Measurements from ENCODE around the gene ELOVL2.

Gene ELOVL2

DNA sequence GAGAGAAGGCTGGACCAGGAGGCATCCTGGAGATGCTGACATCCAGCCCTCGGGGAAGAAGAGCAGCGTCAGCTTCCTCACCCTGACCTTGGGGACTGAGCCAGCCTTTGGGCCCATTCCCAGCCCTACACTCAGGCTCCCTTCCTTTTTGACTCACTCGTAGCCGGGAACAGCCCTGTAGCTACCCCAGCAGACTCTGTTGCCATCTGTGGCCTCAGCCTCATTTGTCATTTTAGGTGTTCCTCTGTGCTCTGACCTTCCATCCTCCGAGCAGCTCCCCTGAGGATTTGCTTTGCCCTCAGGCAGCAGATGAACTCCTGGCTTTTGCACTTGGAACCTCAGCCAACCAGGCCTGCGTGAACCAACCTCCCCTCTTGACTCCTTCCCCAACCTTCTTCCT is 67.5 kb downstream of the ELOVL2 start:
- no peak for DNase-seq

GRCh38 chr6:10972196-10972595 is 71.9 kb downstream of the ELOVL2 start:
- DNase-seq, result no peak

DNA sequence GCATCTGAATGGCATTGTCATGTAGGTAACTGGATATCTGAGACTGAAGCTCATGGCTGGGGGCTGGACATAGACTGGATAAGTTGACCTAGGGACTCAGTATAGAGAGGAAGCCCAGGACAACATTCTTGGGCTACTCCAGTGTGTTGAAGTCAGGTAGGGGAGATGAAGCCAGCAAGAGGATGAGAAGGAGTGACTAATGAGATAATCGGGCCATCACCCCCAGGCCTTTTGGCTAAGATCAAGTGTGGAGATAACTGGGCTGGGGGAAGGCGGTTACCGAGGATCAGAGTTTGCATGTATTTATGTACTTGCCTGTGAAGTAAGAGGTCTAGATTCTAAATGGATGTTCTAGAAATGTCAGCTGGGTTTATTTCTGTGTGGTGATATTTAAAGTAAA is 73.4 kb downstream of the ELOVL2 start:
- no peak for DNase-seq

DNA sequence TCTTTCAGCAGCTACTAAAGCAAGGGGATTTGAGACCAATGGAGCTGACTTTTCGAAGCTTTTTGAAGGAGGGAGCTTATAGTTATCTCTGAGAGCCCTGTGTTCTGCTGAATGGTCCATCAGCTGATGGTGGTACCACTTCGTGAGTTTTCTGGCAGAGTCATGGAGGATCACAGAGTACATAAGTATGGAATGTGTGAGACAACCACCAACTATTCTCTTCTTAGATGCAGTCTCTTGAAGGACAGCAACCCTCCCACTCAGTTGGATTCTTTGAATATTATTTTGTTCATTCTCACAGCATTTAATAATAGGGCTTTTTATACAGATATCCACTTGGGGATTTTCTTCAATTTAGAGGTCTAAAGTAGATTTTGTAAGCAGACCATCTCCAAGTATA is 75.3 kb downstream of the ELOVL2 start:
- no peak for DNase-seq

GRCh38 chr6:10964684-10965083 is 79.4 kb downstream of the ELOVL2 start:
- DNase-seq, result no peak

DNA sequence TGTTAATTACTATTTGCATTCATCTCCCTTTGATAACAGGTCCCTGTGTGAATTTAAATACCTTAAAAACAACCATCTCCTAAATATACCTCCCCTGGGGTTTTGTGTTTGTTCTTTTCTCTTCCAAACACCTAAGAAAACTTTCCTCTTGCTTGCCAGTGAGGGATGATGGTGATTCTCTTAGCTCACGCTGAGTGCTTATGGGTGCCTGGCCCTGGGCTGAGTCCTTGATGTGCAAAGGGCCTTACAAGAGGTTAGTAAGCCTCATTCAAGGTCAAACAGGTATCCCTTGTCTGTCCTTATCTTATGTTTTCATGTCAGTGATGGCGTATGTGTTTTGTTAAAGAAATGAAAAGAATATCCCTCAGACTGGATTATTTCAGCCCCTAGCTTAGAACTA is 81.0 kb downstream of the ELOVL2 start:
- DNase-seq, result no peak

- no peak for DNase-seq
Measured at GRCh38 chr6:10962673-10963072, 81.4 kb downstream of the ELOVL2 start.

- DNase-seq, result no peak
Measured at GRCh38 chr6:10961837-10962236, 82.3 kb downstream of the ELOVL2 start.

DNA sequence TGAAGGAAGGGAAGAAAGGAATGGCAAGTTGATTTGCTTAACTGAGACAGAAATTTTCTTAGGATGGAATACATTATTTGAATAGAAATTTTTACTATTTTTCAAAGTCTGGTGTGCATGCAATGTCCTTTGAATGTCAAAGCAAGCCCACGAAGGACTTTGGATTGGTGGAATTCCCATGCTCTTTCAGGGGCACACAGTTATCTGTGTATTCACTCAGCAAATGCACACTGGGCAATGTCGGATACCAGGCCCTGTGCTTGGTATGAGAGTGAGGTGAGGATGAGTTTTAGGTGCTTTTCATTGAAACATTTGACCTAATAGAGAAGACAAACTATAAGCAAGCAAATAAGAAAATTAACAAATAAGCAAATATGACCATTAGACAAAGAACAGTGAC is 83.9 kb downstream of the ELOVL2 start:
- DNase-seq, result no peak

GRCh38 chr6:10957414-10957886 is 86.7 kb downstream of the ELOVL2 start:
- DNase-seq, result no peak

DNA sequence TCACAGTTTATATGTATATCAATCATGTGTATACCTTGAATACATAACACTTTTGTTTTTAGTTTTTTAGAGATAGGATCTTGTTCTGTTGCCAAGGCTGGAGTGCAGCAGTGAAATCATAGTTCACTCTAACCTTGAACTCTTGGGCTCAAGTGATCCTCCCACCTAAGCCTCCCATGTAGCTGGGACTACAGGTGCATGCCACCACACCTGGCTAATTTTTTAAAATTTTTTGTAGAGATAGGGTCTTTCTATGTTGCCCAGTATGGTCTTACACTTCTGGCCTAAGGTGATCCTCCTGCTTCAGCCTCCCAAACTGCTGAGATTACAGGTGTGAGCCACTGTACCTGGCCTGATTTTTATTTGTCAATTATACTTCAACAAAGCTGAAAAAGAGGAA is 87.3 kb downstream of the ELOVL2 start:
- DNase-seq, result no peak

- peak; percentile 54 for DNase-seq
Measured at GRCh38 chr6:10954590-10955010, 89.5 kb downstream of the ELOVL2 start.

DNA sequence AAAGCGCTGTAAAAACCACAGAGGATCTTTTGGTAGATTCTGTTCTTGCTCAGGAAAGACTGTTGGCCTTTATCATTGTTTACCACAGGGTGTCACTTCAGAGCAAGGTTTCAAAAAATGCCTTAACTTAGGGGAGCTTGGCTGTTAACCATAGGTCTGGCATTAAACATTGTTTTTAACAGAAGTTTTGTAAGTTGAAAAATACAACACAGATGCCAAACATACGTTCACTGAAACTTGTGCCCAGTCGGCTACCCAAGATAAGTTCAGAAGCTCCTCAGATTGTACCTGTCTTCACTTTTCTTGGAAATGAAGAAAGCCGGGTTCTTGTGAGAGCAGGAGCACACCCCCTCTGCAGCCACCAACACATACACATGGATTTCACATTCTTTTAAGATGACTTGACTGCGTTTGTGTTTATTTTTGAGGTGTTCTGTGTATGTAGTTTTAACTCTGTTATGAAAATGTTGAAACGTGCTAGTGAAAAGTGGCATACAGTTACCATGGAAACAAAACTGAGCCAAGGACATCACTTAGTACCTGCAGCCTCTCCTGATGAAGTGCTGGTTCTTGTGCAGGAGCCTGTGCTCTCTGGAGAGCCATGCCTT is 92.3 kb downstream of the ELOVL2 start:
- DNase-seq, result no peak

DNA sequence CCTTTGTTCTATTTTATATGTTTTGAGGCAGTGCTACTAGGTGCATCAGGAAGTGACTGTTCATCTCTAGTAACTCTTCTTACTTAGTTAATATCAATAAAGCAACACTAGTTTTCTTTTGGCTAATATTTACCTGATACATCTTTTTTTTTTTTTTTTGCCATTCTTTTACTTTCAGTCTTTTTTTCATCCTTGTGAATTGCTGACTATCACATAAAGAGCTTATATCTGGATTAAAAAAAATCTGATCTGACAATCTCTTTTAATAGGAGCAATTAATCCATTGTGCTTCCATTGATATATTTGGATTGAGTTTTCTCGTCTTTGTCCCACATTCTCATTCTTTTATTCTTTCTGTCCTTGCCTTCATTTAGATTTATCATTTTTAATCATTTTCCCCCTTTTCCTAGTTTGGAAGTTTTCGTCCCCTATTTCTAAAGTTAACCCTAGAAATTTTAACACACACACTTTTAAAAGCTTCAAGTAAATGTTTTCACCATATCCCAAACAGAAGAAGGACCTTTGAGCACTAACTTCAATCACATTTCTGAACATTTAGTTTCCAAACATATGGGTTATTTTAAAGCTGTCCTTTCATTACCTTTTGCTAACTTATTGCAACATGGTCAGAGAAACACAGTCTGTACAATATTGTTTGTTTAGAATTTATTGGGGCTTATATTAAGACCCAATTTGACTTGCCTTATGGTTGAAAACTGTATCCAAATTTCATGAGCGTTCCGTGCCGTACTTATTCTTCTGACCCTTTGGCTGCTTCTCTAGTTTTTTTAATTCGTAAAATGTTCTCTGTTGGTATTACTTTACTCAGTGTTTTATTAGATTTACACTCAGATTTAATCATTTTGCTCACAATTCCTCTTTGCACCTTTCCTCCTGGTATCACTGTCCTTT is 94.3 kb downstream of the ELOVL2 start:
- no peak for DNase-seq

- DNase-seq, result no peak
Measured at GRCh38 chr6:10947966-10948365, 96.1 kb downstream of the ELOVL2 start.

- DNase-seq, result no peak
Measured at GRCh38 chr6:10945845-10946244, 98.3 kb downstream of the ELOVL2 start.

DNA sequence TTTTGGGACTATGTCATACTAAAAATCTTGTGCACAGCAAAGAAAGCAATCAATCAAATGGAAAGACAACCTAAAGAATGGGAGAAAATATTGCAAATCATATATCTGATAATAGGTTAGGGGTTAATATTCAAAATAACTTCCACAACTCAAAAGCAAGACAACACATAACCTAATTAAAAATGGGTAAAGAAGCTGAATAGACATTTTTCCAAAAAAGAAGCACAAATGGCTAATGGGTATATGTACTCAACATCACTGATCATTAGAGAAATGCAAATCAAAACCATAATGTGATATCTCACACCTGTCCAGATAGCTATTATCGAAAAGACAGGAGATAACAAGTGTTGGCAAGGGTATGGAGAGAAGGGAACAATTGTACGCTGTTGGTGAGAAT is 104.3 kb downstream of the ELOVL2 start:
- no peak for DNase-seq

DNA sequence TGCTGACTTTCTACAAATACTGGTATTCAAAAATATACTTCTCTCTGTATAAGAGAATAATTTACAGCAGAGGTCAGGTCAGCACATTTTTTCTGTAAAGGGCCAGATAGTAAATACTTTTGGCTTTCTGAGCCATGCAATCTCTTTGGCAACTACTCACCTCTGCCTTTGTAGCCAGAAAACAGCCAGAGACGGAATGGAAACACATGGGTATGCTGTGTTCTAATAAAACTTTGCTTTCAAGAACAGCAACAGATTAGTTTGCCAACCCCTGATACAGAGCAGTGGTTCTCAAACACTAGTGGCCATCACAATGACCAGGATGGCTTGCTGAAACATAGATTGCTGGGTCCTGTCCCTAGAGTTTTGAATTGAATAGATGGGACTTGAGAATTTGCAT is 111.0 kb downstream of the ELOVL2 start:
- no peak for DNase-seq
